Endodermal cell (in vitro differentiated cells): ENCODE results near the gene PTPRM. TPM values are rescaled to one million over a fixed set of nuclear protein-coding genes. Genes with fewer than 3 reads are reported as not detected.

Source experiments
- DNase-seq: peaks from one replicate; pipeline ENCODE4 v3.0.0-alpha.2; 2017
- H3K27ac ChIP-seq: 2 replicates; pipeline ENCODE4 v1.5.1; 2013; ENCODE audit warnings: mild to moderate bottlenecking, low read depth, low read length, moderate library complexity
- H3K27me3 ChIP-seq: 2 replicates; pipeline ENCODE4 v1.6.1; 2013; ENCODE audit warnings: mild to moderate bottlenecking, low read length, moderate library complexity; ENCODE audit not compliant: insufficient read depth, control insufficient read depth, poor library complexity, severe bottlenecking
- H3K36me3 ChIP-seq: 2 replicates; pipeline ENCODE4 v1.7.0; 2013; ENCODE audit warnings: mild to moderate bottlenecking, low read length, moderate library complexity; ENCODE audit not compliant: control insufficient read depth, insufficient read depth
- H3K4me1 ChIP-seq: one replicate; pipeline ENCODE4 v1.7.0; 2013; ENCODE audit warnings: low read length; ENCODE audit not compliant: control insufficient read depth, insufficient read depth
- H3K4me3 ChIP-seq: 2 replicates; pipeline ENCODE4 v1.5.1; 2013; ENCODE audit warnings: mild to moderate bottlenecking, low read length, moderate library complexity
- H3K9ac ChIP-seq: 2 replicates; pipeline ENCODE4 v1.6.1; 2013; ENCODE audit warnings: mild to moderate bottlenecking, low read length, moderate library complexity; ENCODE audit not compliant: poor library complexity, severe bottlenecking; ENCODE audit errors: extremely low read depth
- H3K9me3 ChIP-seq: 2 replicates; pipeline ENCODE4 v1.6.1; 2013; ENCODE audit warnings: mild to moderate bottlenecking, low read length, moderate library complexity; ENCODE audit not compliant: control insufficient read depth
- H3K27ac Mint-ChIP-seq: 2 replicates; pipeline ENCODE4 v1.8.0; 2020; ENCODE audit warnings: mixed read lengths
- H3K27me3 Mint-ChIP-seq: 2 replicates; pipeline ENCODE4 v1.8.0; 2021; ENCODE audit warnings: mild to moderate bottlenecking, mixed read lengths; ENCODE audit not compliant: insufficient read depth
- H3K36me3 Mint-ChIP-seq: 2 replicates; pipeline ENCODE4 v1.8.0; 2020; ENCODE audit warnings: low read depth, mixed read lengths
- H3K4me1 Mint-ChIP-seq: 2 replicates; pipeline ENCODE4 v1.8.0; 2020; ENCODE audit warnings: mixed read lengths
- H3K4me3 Mint-ChIP-seq: 2 replicates; pipeline ENCODE4 v1.8.0; 2020; ENCODE audit warnings: mild to moderate bottlenecking, moderate library complexity, mixed read lengths
- H3K9me3 Mint-ChIP-seq: 2 replicates; pipeline ENCODE4 v1.8.0; 2020; ENCODE audit warnings: mild to moderate bottlenecking, mixed read lengths
- WGBS, 2 experiments: methylation state at CpG; one replicate each; pipeline versions ENCODE4 v1.1.5 to v1.1.7; 2013; ENCODE audit warnings: missing lambda C conversion rate in 2 of 2, mixed read lengths in 1 of 2; ENCODE audit not compliant: insufficient coverage in 1 of 2, insufficient read length in 1 of 2; 5-methylcytosine and 5-hydroxymethylcytosine counted together
- total RNA-seq, 2 donors: library from RNA; stranded (reverse); fragmentation: NEBNext Ultra II Directional in 1 of 2; extraction: Animal tissue kit (Norgen Biotek cat#: 25700) in 1 of 2; gene quantifications; 2 replicates in 1 of 2; 3 replicates in 1 of 2; pipeline ENCODE4 v1.2.1, GENCODE V29; 2021
- TF ChIP-seq, protein P1 (sequence below): fragments of 200-600 bp; sonication (generic); conservative IDR thresholded peaks from 2 replicates; pipeline ENCODE4 v1.5.0; 2021; ENCODE audit warnings: antibody characterized with exemption, mild to moderate bottlenecking

Gene PTPRM
- total RNA-seq, 2 donors from 2014 or later = 47.2 to 57.6 TPM

DNA sequence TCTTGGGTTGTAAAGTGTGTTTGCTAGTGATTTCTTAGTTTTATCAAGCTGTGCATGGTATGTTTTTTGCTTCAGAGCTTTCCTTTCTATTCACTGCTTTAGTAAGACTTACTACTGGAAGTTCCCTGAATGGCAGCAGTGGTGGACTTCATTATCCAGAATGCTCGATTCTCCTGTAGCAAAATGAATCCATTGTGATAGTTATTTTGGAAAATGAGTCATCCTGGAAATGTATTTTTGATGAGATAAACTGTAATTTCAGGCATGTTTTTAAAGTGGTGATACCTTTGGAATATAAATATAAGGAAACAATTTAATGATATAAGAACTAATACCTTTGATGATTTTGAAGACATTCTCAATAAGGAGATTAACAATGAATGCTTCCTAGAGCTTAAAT, 387.1 kb downstream of the PTPRM start:
- Histone ChIP-seq H3K9ac (no peak overlapping the region), H3K27me3 (no peaks in the 10 kb centered on the region), H3K9me3 (no peaks in the 10 kb centered on the region), H3K4me1 (no peaks in the 10 kb centered on the region), H3K36me3 (peaks cover 34% of the 10 kb centered on the region), H3K27ac (no peak overlapping the region), H3K4me3 (no peak overlapping the region)
- DNase-seq = no peak
- Mint-ChIP-seq H3K36me3 (peaks cover 9% of the 10 kb centered on the region), H3K9me3 (no peaks in the 10 kb centered on the region), H3K4me3 (no peak overlapping the region), H3K4me1 (peaks cover 5% of the 10 kb centered on the region), H3K27ac (no peak overlapping the region), H3K27me3 (no peaks in the 10 kb centered on the region)
- TF ChIP-seq, protein P1, sequence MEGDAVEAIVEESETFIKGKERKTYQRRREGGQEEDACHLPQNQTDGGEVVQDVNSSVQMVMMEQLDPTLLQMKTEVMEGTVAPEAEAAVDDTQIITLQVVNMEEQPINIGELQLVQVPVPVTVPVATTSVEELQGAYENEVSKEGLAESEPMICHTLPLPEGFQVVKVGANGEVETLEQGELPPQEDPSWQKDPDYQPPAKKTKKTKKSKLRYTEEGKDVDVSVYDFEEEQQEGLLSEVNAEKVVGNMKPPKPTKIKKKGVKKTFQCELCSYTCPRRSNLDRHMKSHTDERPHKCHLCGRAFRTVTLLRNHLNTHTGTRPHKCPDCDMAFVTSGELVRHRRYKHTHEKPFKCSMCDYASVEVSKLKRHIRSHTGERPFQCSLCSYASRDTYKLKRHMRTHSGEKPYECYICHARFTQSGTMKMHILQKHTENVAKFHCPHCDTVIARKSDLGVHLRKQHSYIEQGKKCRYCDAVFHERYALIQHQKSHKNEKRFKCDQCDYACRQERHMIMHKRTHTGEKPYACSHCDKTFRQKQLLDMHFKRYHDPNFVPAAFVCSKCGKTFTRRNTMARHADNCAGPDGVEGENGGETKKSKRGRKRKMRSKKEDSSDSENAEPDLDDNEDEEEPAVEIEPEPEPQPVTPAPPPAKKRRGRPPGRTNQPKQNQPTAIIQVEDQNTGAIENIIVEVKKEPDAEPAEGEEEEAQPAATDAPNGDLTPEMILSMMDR = no peak
- WGBS, 2 experiments = 86 to 93% methylated on average over 1 of the region's 1 CpG

DNA sequence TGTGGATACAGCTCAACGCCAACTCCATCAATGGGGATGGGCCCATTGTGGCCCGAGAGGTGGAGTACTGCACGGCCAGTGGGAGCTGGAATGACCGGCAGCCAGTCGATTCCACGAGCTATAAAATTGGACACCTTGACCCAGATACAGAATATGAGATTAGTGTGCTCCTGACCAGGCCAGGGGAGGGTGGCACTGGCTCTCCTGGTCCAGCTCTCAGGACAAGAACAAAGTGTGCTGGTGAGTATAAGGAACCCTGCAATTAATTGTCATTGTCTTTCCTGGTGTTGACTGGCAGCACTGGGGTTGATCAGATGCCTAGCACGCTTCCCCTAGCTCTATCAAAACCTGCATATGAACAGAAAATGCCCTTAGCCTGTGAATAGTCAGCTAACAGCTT, 388.1 kb downstream of the PTPRM start:
- H3K9ac ChIP-seq = no peak overlapping the region
- WGBS, 2 experiments = 93 to 96% methylated on average over 4 to 7 of the region's 7 CpGs

DNA sequence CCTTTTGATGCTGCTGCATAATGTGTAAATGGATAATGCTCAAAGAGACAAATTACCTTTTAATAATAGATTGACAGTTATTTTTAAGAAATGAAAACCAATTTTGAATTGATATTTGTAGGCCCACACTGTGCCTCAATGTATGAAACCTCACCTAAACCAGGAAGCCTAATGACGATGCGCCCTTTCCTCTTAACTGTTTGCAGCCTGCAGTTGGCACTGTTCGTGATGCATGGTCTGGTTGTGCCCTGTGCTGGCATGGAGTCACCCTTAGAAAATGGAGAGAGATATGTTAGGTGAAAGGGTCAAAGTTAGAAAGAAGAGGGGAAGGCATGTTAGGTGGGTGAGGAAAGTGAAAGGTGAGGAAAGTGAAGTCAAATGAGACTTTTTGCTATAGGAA, 390.2 kb downstream of the PTPRM start:
- H3K4me3 ChIP-seq = no peak overlapping the region
- WGBS, 2 experiments = 91 to 100% methylated on average over 3 of the region's 3 CpGs
- no peak for DNase-seq
- no peaks in the 10 kb centered on the region for H3K27me3 ChIP-seq
- no peak overlapping the region for H3K4me3 Mint-ChIP-seq
- no peak overlapping the region for H3K9ac ChIP-seq
- H3K36me3 Mint-ChIP-seq = peaks cover 6% of the 10 kb centered on the region
- H3K9me3 ChIP-seq = no peaks in the 10 kb centered on the region
- H3K4me1 Mint-ChIP-seq = peaks cover 5% of the 10 kb centered on the region
- no peaks in the 10 kb centered on the region for H3K4me1 ChIP-seq
- H3K27me3 Mint-ChIP-seq = no peaks in the 10 kb centered on the region
- H3K27ac ChIP-seq = no peak overlapping the region
- peaks cover 12% of the 10 kb centered on the region for H3K36me3 ChIP-seq
- TF ChIP-seq, protein P1 = no peak
- H3K9me3 Mint-ChIP-seq = no peaks in the 10 kb centered on the region
- H3K27ac Mint-ChIP-seq = no peak overlapping the region

More for the DNA sequence above, 388.1 kb downstream of the PTPRM start:
- H3K4me3 Mint-ChIP-seq = no peak overlapping the region
- H3K27ac Mint-ChIP-seq = no peak overlapping the region
- Histone ChIP-seq H3K4me1 (no peaks in the 10 kb centered on the region), H3K36me3 (peaks cover 25% of the 10 kb centered on the region), H3K27ac (no peak overlapping the region), H3K9me3 (no peaks in the 10 kb centered on the region), H3K4me3 (no peak overlapping the region), H3K27me3 (no peaks in the 10 kb centered on the region)
- DNase-seq = no peak
- H3K36me3 Mint-ChIP-seq = peaks cover 9% of the 10 kb centered on the region
- H3K27me3 Mint-ChIP-seq = no peaks in the 10 kb centered on the region
- TF ChIP-seq, protein P1 = peak; percentile 17
- H3K9me3 Mint-ChIP-seq = no peaks in the 10 kb centered on the region
- H3K4me1 Mint-ChIP-seq = peaks cover 5% of the 10 kb centered on the region
